HG03066 (cell line): ENCODE results near the gene CDC42BPA.
"Not testable (repeated sequence)": the region's sequence is repeated elsewhere in the genome, so short reads cannot be mapped to it uniquely, and the experiment has no call there.

Source experiments
- ATAC-seq: cut with Tn5 transposase; IDR thresholded peaks from one replicate; pipeline ENCODE4 v1.9.1; 2021; ENCODE audit warnings: low read depth; ENCODE audit not compliant: unreplicated experiment

Gene CDC42BPA

GRCh38 chr1:227336136-227336535 lies 17.8 kb upstream of the CDC42BPA start:
- ATAC-seq, result not testable (repeated sequence)

GRCh38 chr1:227335242-227336020 lies 17.1 kb upstream of the CDC42BPA start:
- ATAC-seq, result no peak

- ATAC-seq, result no peak
These were observed 15.1 kb upstream of the CDC42BPA start for GRCh38 chr1:227333423-227333822.

- no peak for ATAC-seq
These were observed 12.2 kb upstream of the CDC42BPA start for GRCh38 chr1:227330279-227331076.

GRCh38 chr1:227328405-227329019 lies 10.2 kb upstream of the CDC42BPA start:
- ATAC-seq, result no peak

GRCh38 chr1:227325156-227325555 lies 6.9 kb upstream of the CDC42BPA start:
- no peak for ATAC-seq

GRCh38 chr1:227323967-227324268 lies 5.6 kb upstream of the CDC42BPA start:
- no peak for ATAC-seq

GRCh38 chr1:227323171-227323966 lies 5.1 kb upstream of the CDC42BPA start:
- no peak for ATAC-seq

- no peak for ATAC-seq
These were observed 4.1 kb upstream of the CDC42BPA start for GRCh38 chr1:227322376-227322775.

- no peak for ATAC-seq
These were observed 2.7 kb upstream of the CDC42BPA start for GRCh38 chr1:227321035-227321434.

GRCh38 chr1:227320476-227320875 lies 2.2 kb upstream of the CDC42BPA start:
- no peak for ATAC-seq

- ATAC-seq, result no peak
These were observed 738 bp upstream of the CDC42BPA start for GRCh38 chr1:227318853-227319607.

GRCh38 chr1:227317523-227318015 lies 723 bp downstream of the CDC42BPA start:
- no peak for ATAC-seq

GRCh38 chr1:227317011-227317451 lies 1.3 kb downstream of the CDC42BPA start:
- ATAC-seq, result no peak

GRCh38 chr1:227316456-227316855 lies 1.8 kb downstream of the CDC42BPA start:
- no peak for ATAC-seq

- ATAC-seq, result no peak
These were observed 2.5 kb downstream of the CDC42BPA start for GRCh38 chr1:227315629-227316346.

- ATAC-seq, result no peak
These were observed 4.1 kb downstream of the CDC42BPA start for GRCh38 chr1:227314014-227314848.

GRCh38 chr1:227312361-227313025 lies 5.8 kb downstream of the CDC42BPA start:
- ATAC-seq, result no peak
